ENCODE measurements around the gene AUTS2. TPM values are rescaled to one million over a fixed set of nuclear protein-coding genes. Genes with fewer than 3 reads are reported as not detected.

AUTS2 gene
- total RNA-seq, 4 donors from 2014 or later: 29.8 to 114 (median 59.4) TPM

DNA sequence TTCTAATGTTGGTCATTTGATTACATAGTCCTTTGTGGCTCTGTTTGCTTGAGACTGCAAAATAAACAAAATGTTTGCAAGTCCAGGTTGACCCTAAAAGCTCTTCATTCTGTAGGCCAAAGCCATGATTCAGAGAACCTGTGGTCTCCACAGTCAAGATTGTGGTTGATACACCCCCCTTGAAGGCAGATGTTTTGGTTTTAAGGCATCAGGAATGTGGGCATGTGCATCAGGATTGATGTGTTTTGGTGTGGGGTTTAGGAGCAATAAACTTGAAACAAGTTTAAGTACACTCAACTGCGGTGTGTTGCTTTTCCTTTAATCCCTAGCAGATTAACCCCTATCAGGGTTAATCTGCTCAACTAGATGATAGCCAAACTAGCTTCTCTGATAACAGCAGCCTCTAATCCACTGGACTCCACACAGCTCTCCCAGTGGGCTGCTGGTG lies 1154.5 kb downstream of the AUTS2 start:
- H3K27ac ChIP-seq: no peak overlapping the region

DNA sequence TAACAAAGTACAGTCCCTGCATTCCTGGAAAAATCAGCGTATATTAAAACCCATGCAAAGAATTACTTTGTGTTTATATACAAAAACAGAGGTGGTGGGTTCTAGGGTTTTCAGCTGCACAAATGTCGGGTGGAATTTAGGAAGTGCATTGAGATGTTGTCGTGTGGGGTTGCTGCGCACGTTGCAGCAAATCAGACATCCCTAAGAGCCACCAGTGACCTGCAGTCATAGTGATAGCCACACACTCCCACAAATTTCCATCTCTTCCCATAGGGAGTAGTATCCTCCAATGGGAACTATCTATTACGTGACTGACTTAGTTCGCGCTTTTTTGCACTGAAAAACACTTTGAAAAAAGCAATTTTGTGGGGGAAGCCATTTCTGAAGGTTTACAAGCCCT lies 1158.5 kb downstream of the AUTS2 start:
- TF ChIP-seq, protein P1, sequence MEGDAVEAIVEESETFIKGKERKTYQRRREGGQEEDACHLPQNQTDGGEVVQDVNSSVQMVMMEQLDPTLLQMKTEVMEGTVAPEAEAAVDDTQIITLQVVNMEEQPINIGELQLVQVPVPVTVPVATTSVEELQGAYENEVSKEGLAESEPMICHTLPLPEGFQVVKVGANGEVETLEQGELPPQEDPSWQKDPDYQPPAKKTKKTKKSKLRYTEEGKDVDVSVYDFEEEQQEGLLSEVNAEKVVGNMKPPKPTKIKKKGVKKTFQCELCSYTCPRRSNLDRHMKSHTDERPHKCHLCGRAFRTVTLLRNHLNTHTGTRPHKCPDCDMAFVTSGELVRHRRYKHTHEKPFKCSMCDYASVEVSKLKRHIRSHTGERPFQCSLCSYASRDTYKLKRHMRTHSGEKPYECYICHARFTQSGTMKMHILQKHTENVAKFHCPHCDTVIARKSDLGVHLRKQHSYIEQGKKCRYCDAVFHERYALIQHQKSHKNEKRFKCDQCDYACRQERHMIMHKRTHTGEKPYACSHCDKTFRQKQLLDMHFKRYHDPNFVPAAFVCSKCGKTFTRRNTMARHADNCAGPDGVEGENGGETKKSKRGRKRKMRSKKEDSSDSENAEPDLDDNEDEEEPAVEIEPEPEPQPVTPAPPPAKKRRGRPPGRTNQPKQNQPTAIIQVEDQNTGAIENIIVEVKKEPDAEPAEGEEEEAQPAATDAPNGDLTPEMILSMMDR (IDR thresholded peaks at IDR 0.05): no peak
- TF ChIP-seq EP300 (IDR thresholded peaks at IDR 0.05; ENCODE audit: low read depth) (no peak), POLR2AphosphoS5 (IDR thresholded peaks at IDR 0.05) (no peak)
- DNase-seq: no peak
- Histone ChIP-seq H3K27me3 (no peaks in the 10 kb centered on the region), H3K4me3 (no peak overlapping the region), H3K27ac (no peak overlapping the region), H3K4me1 (peaks cover 0 to 11% (median 0%) of the 10 kb centered on the region in 4 donors), H3K36me3 (no peaks in the 10 kb centered on the region), H3K9me3 (no peaks in the 10 kb centered on the region)
- intact Hi-C loops (cut with DNase I; ENCODE audit: low total_unique reads): no loop called here
- in situ Hi-C loops (cut with MboI; ENCODE audit: low pct_ligation_motif_present in 1 of 4, low pct_unique_long_range_greater_than_20kb in 1 of 4, low sequenced_read_pairs in 3 of 4): no loop called here
- 89 to 93% methylated on average over 4 to 8 of the region's 8 CpGs for WGBS, 2 donors (ENCODE audit: low coverage in 1 of 2)

More for the DNA sequence above, 1154.5 kb downstream of the AUTS2 start:
- WGBS, 2 donors (ENCODE audit: low coverage in 1 of 2): 61% methylated on average over 1 of the region's 1 CpG; no CpG with 5 or more reads in 1 of the 2 donors
- TF ChIP-seq POLR2AphosphoS5 (IDR thresholded peaks at IDR 0.05) (no peak), EP300 (IDR thresholded peaks at IDR 0.05; ENCODE audit: low read depth) (no peak), POLR2A (IDR thresholded peaks at IDR 0.05) (no peak)
- TF ChIP-seq, protein P1 (IDR thresholded peaks at IDR 0.05): no peak
- H3K4me1 ChIP-seq: peaks cover 0 to 11% (median 0%) of the 10 kb centered on the region in 4 donors
- intact Hi-C loops (cut with DNase I; ENCODE audit: low total_unique reads): no loop called here
- no peak overlapping the region for H3K4me3 ChIP-seq
- no peak for DNase-seq
- H3K36me3 ChIP-seq: no peaks in the 10 kb centered on the region
- H3K27me3 ChIP-seq: no peaks in the 10 kb centered on the region
- in situ Hi-C loops (cut with MboI; ENCODE audit: low pct_ligation_motif_present in 1 of 4, low pct_unique_long_range_greater_than_20kb in 1 of 4, low sequenced_read_pairs in 3 of 4): no loop called here
- H3K9me3 ChIP-seq: no peaks in the 10 kb centered on the region

DNA sequence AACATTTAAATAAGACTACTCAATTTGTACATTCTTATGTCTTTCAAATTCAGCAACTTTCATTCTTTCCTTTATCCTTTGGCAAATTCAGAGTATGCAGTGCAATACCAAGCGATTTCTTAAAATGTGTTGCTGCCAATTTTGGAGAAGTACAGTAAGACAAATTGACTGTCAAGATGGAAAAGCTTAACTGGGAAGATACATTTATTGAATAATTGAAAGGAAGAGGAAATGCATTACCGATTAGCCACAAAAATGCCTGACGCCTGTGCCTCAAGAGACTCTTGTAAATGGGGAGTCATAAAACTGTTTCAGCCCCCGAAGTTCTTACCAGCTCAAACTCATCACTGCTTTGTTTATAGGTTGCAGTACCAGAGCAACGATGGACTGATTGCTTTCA lies 1160.4 kb downstream of the AUTS2 start:
- H3K9me3 ChIP-seq: no peaks in the 10 kb centered on the region
- TF ChIP-seq POLR2A (IDR thresholded peaks at IDR 0.05): no peak
- TF ChIP-seq POLR2AphosphoS5 (IDR thresholded peaks at IDR 0.05): no peak
- no peak for TF ChIP-seq EP300 (IDR thresholded peaks at IDR 0.05; ENCODE audit: low read depth)
- TF ChIP-seq, protein P1 (IDR thresholded peaks at IDR 0.05): no peak
- H3K4me3 ChIP-seq: no peak overlapping the region
- DNase-seq: no peak
- H3K27me3 ChIP-seq: no peaks in the 10 kb centered on the region
- in situ Hi-C loops (cut with MboI; ENCODE audit: low pct_ligation_motif_present in 1 of 4, low pct_unique_long_range_greater_than_20kb in 1 of 4, low sequenced_read_pairs in 3 of 4): no loop called here
- 62 to 68% methylated on average over 3 to 5 of the region's 5 CpGs for WGBS, 2 donors (ENCODE audit: low coverage in 1 of 2)
- no peak overlapping the region for H3K27ac ChIP-seq
- intact Hi-C loops (cut with DNase I; ENCODE audit: low total_unique reads): no loop called here
- no peaks in the 10 kb centered on the region for H3K36me3 ChIP-seq
- H3K4me1 ChIP-seq: no peaks in the 10 kb centered on the region

DNA sequence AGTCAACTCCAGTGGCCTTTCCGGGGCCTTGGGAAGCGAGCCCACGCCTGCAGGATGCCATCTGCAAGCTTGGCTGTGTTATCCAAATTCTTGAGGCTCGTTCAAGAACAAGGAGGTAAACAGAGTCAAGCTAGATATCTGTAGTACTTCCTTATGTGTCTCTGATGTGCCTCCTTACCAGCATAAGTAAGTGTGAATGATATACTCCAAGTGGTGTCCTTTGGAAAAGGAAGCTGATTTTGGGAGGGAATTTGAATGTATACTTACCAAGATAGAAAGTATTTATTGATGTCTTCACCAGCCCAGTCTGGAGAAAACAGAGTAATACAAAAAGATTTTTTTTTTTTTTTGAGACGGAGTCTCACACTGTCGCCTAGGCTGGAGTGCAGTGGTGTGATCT lies 1161.4 kb downstream of the AUTS2 start:
- TF ChIP-seq POLR2A (IDR thresholded peaks at IDR 0.05) (no peak), EP300 (IDR thresholded peaks at IDR 0.05; ENCODE audit: low read depth) (no peak), POLR2AphosphoS5 (IDR thresholded peaks at IDR 0.05) (no peak)
- TF ChIP-seq, protein P1 (IDR thresholded peaks at IDR 0.05): no peak
- Histone ChIP-seq H3K9me3 (no peaks in the 10 kb centered on the region), H3K4me1 (no peaks in the 10 kb centered on the region), H3K27me3 (no peaks in the 10 kb centered on the region), H3K27ac (no peak overlapping the region), H3K4me3 (no peak overlapping the region), H3K36me3 (no peaks in the 10 kb centered on the region)
- in situ Hi-C loops (cut with MboI; ENCODE audit: low pct_ligation_motif_present in 1 of 4, low pct_unique_long_range_greater_than_20kb in 1 of 4, low sequenced_read_pairs in 3 of 4): no loop called here
- 74 to 84% methylated on average over 2 to 6 of the region's 6 CpGs for WGBS, 2 donors (ENCODE audit: low coverage in 1 of 2)
- no peak for DNase-seq
- intact Hi-C loops (cut with DNase I; ENCODE audit: low total_unique reads): no loop called here
